ENCODE measurements around the gene MARCHF2.
"Not testable (repeated sequence)": the region's sequence is repeated elsewhere in the genome, so short reads cannot be mapped to it uniquely, and the experiment has no call there.

The MARCHF2 gene

GRCh38 chr19:8397746-8398310 is 15.3 kb upstream of the MARCHF2 start:
- TF ChIP-seq CTCF (IDR thresholded peaks at IDR 0.05; ENCODE audit: low read depth, low read length): no peak
- DNase-seq (ENCODE audit: extremely low read depth, low read depth): no peak

- DNase-seq (ENCODE audit: extremely low read depth, low read depth): no peak
- no peak for TF ChIP-seq CTCF (IDR thresholded peaks at IDR 0.05; ENCODE audit: low read depth, low read length)
Observed at GRCh38 chr19:8398311-8398771, 14.8 kb upstream of the MARCHF2 start.

- no peak for TF ChIP-seq CTCF (IDR thresholded peaks at IDR 0.05; ENCODE audit: low read depth, low read length)
- no peak for DNase-seq (ENCODE audit: extremely low read depth, low read depth)
Observed at GRCh38 chr19:8399681-8400188, 13.4 kb upstream of the MARCHF2 start.

- TF ChIP-seq CTCF (IDR thresholded peaks at IDR 0.05; ENCODE audit: low read depth, low read length): no peak
- no peak for DNase-seq (ENCODE audit: extremely low read depth, low read depth)
Observed at GRCh38 chr19:8401981-8402411, 11.1 kb upstream of the MARCHF2 start.

- DNase-seq (ENCODE audit: extremely low read depth, low read depth): no peak
Observed at GRCh38 chr19:8403098-8403819, 9.8 kb upstream of the MARCHF2 start.

GRCh38 chr19:8403820-8404109 is 9.3 kb upstream of the MARCHF2 start:
- DNase-seq (ENCODE audit: extremely low read depth, low read depth): no peak
- no peak for TF ChIP-seq CTCF (IDR thresholded peaks at IDR 0.05; ENCODE audit: low read depth, low read length)

More at GRCh38 chr19:8403098-8403819, 9.8 kb upstream of the MARCHF2 start:
- no peak for TF ChIP-seq CTCF (IDR thresholded peaks at IDR 0.05; ENCODE audit: low read depth, low read length)

- no peak for DNase-seq (ENCODE audit: extremely low read depth, low read depth)
- no peak for TF ChIP-seq CTCF (IDR thresholded peaks at IDR 0.05; ENCODE audit: low read depth, low read length)
Observed at GRCh38 chr19:8404391-8405151, 8.5 kb upstream of the MARCHF2 start.

- DNase-seq (ENCODE audit: extremely low read depth, low read depth): not testable (repeated sequence)
Observed at GRCh38 chr19:8410718-8411117, 2.4 kb upstream of the MARCHF2 start.

Data from AG09319 (cell line).